T-helper 2 cell treated with Interferon-gamma antibody and Interleukin-4, amounts not matched to agents 100 ng/mL and 5 ng/mL, for 36 hours (primary cell): Measurements from ENCODE around the gene KRT86. TPM values are rescaled to one million over a fixed set of nuclear protein-coding genes. Genes with fewer than 3 reads are reported as not detected.
"Not testable (repeated sequence)": the region's sequence is repeated elsewhere in the genome, so short reads cannot be mapped to it uniquely, and the experiment has no call there.

Experiments
- intact Hi-C: fragments of 100-400 bp; cut with micrococcal nuclease; formaldehyde crosslinking; loops from one replicate; pipeline ENCODE4 v1.15.1; 2023
- total RNA-seq: library from RNA; stranded (reverse); gene quantifications from 2 replicates; pipeline ENCODE4 v1.2.3, GENCODE V29; 2022

The KRT86 gene
- total RNA-seq, 1 donor from 2014 or later, result 0.48 TPM

- intact Hi-C loops, result no loop called here
Observed at GRCh38 chr12:52264435-52264825, 10.0 kb upstream of the KRT86 start.

GRCh38 chr12:52266514-52266913 is 7.9 kb upstream of the KRT86 start:
- intact Hi-C loops, result no loop called here

GRCh38 chr12:52267266-52267665 is 7.2 kb upstream of the KRT86 start:
- intact Hi-C loops, result no loop called here

GRCh38 chr12:52267699-52268098 is 6.7 kb upstream of the KRT86 start:
- intact Hi-C loops, result no loop called here

GRCh38 chr12:52268212-52268611 is 6.2 kb upstream of the KRT86 start:
- intact Hi-C loops, result no loop called here

- intact Hi-C loops, result loop anchor here (10.0 kb wide), 1 partner anchor 46 kb away; no protein-coding TSS in a partner anchor
Observed at GRCh38 chr12:52270541-52271070, 3.8 kb upstream of the KRT86 start.

- intact Hi-C loops, result loop anchor here (10.0 kb wide), 1 partner anchor 46 kb away; no protein-coding TSS in a partner anchor
Observed at GRCh38 chr12:52271158-52271557, 3.3 kb upstream of the KRT86 start.

- intact Hi-C loops, result loop anchor here (10.0 kb wide), 1 partner anchor 51 kb away; no protein-coding TSS in a partner anchor
Observed at GRCh38 chr12:52275686-52276085, 1.2 kb downstream of the KRT86 start.

- intact Hi-C loops, result loop anchor here (10.0 kb wide), 1 partner anchor 53 kb away; no protein-coding TSS in a partner anchor
Observed at GRCh38 chr12:52277486-52278245, 3.2 kb downstream of the KRT86 start.

- intact Hi-C loops, result loop anchor here (10.0 kb wide), 1 partner anchor 54 kb away; no protein-coding TSS in a partner anchor
Observed at GRCh38 chr12:52278575-52279421, 4.4 kb downstream of the KRT86 start.

GRCh38 chr12:52279422-52280318 is 5.2 kb downstream of the KRT86 start:
- intact Hi-C loops, result loop anchor here (10.0 kb wide), 1 partner anchor 55 kb away; no protein-coding TSS in a partner anchor

- intact Hi-C loops, result no loop called here
Observed at GRCh38 chr12:52280319-52280795, 5.9 kb downstream of the KRT86 start.

- intact Hi-C loops, result no loop called here
Observed at GRCh38 chr12:52280796-52281560, 6.5 kb downstream of the KRT86 start.

GRCh38 chr12:52284562-52285171 is 10.2 kb downstream of the KRT86 start:
- intact Hi-C loops, result no loop called here

GRCh38 chr12:52285172-52285745 is 10.8 kb downstream of the KRT86 start:
- intact Hi-C loops, result no loop called here

- intact Hi-C loops, result no loop called here
Observed at GRCh38 chr12:52285851-52286530, 11.5 kb downstream of the KRT86 start.

- intact Hi-C loops, result not testable (repeated sequence)
Observed at GRCh38 chr12:52286857-52287785, 12.7 kb downstream of the KRT86 start.
